Erythroblast (primary cell): ENCODE measurements around the gene MAN1B1.
A peak's percentile ranks its signal among the peaks of the same experiment; 100 is the strongest.
"Not testable (repeated sequence)": the region's sequence is repeated elsewhere in the genome, so short reads cannot be mapped to it uniquely, and the experiment has no call there.

Experiments used
- DNase-seq, 2 experiments: peaks; one replicate each; lab custom pipeline; 2025; lab: John Stamatoyannopoulos, UW
- GATA1 ChIP-seq: IDR thresholded peaks from 2 replicates; pipeline ENCODE4 v1.6.1; 2011; ENCODE audit warnings: low read depth, mild to moderate bottlenecking, control low read depth, low read length, moderate library complexity
- POLR2A ChIP-seq: IDR thresholded peaks from 2 replicates; pipeline ENCODE4 v1.6.1; 2011; ENCODE audit warnings: mild to moderate bottlenecking, low read length

Gene MAN1B1

GRCh38 chr9:137056739-137057415 lies 29.9 kb upstream of the MAN1B1 start:
- DNase-seq: no peak
- TF ChIP-seq GATA1 (no peak), POLR2A (no peak)

DNA sequence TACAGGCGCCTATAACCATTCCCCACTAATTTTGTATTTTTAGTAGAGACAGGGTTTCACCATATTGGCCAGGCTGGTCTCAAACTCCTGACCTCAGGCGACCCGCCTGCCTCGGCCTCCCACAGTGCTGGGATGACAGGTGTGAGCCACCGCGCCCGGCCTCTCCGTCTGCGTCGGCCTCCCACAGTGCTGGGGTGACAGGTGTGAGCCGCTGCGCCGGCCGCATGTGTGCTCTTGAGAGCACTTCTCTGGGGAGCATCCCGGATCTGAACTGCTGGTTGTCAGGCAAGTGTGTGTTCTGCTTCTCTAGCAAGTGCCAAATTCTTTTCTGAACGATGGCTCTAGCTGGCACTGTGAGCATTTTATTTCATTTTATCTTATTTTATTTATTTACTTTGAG lies 29.2 kb upstream of the MAN1B1 start:
- no peak for TF ChIP-seq GATA1
- no peak for TF ChIP-seq POLR2A

DNA sequence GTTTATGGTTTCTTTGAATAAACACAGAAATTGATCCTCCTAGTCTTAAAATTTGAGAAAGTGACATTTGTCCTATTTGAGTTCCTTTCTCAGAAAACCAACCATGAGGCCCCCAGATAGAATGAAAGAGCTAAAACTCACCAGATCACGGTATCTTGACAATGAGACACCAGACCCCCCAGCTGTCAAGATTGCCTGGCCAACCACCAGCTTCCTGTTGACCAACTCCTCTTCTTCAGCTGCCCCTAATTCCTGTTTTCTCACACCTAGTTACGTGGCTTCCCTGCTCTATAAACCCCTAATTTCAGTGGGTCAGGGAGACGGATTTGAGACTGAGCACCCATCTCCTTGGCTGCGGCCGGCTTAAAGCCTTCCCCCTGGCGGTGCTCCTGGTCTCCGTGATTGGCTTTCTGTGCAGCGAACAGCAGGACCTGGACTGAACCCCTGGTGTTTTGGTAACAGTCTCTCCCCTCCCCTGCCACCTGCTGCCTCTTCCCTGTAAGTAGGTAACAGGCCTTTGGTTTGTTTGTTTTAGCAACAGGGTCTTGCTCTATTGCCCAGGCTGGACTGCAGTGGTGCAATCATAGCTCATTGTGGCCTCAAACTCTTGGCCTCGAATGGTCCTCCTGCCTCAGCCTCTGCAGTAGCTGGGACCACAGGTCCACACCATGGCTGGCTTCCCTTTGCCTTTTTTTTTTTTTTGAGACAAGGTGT lies 28.1 kb upstream of the MAN1B1 start:
- TF ChIP-seq POLR2A: no peak
- no peak for TF ChIP-seq GATA1
- DNase-seq: no peak

More for the DNA sequence above, 29.2 kb upstream of the MAN1B1 start:
- no peak for DNase-seq

GRCh38 chr9:137062384-137062783 lies 24.4 kb upstream of the MAN1B1 start:
- TF ChIP-seq POLR2A: no peak
- TF ChIP-seq GATA1: no peak
- DNase-seq: no peak

GRCh38 chr9:137062798-137063197 lies 24.0 kb upstream of the MAN1B1 start:
- not testable (repeated sequence) for DNase-seq

DNA sequence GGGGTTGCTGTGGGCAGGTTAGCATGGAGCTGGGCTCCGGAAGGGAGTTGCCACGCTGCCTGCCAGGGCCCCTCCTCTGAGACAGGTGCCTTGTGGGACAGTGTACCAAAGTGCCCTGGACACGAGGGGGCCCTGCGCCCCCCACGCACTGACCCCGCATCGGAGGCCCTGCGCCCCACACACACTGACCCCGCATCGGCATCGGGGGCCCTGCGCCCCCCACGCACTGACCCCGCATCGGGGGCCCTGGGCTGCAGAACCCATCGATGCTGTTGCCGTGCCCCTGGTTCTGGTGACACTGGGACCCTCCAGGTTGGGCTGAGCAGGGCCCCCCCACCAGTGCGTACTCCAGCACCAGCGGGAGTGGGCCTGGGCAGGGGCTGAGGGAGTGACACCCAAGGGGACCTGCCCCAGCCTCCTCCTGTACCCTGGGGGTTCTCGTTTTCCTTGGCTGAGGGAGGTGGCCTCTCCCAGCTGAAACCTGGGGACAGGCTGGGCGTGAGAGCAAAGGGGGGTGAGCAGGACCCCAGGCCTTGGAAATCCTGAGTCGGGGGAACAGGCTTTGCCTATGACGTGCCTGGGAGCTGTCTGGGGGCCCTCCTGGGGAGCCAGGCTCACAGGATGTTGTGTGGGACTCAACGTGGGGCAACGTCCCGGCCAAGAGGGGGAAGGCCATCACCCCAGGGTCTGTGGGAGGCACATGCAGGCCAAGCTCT lies 23.3 kb upstream of the MAN1B1 start:
- no peak for DNase-seq
- TF ChIP-seq GATA1 (no peak), POLR2A (no peak)

- TF ChIP-seq POLR2A (no peak), GATA1 (no peak)
- peak; percentile 49 to 72 for DNase-seq
Measured at GRCh38 chr9:137064027-137064879, 22.5 kb upstream of the MAN1B1 start.

DNA sequence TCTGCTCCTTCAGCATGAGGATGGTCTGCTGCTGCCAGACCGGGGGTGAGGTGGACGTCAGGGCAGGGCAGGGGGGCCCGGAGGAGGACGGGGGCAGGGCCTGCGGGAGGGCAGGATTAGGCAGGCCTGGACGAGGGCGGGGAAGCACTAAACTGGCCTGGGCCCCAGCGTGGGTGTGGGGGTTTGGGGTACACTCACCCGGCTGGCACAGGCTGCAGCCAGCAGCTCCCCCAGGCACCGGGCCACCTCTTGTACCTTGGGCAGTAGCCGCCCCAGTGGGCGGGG lies 22.0 kb upstream of the MAN1B1 start:
- TF ChIP-seq POLR2A (no peak), GATA1 (no peak)
- no peak for DNase-seq

DNA sequence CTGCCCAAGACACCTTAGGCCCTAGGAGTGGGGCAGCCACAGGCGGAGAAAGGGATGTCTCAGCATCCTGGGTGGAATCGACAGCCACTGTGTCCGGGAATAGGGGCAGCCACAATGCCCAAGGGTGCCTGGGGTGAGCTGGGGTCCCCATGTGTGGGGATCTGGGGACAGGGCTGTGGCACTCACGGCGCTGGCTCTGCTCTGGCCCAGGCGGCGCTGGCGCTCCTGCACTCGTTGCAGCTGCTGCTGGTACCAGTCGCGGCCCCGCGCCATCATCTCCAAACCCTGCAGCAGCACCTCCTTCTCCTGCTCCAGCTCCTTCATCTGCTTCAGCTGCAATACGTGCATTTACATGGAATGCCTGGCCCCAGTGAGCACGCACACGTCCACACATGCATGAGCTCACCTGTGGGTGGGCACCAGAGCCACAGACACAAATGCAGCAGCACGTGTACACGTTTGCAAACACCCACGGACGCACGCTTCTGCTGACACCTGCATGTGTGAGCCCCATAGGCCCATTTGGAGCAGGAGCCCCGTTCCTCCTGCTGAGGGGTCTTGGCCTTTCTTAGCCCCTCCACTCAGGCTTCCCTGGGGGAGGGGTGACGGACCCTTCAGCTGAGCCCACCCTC lies 21.3 kb upstream of the MAN1B1 start:
- TF ChIP-seq POLR2A (no peak), GATA1 (no peak)
- no peak for DNase-seq

GRCh38 chr9:137066096-137066861 lies 20.5 kb upstream of the MAN1B1 start:
- DNase-seq: no peak
- no peak for TF ChIP-seq POLR2A

- no peak for TF ChIP-seq POLR2A
- TF ChIP-seq GATA1: no peak
- DNase-seq: peak; percentile 85 to 88
Measured at GRCh38 chr9:137067860-137068538, 18.8 kb upstream of the MAN1B1 start.

GRCh38 chr9:137068539-137069507 lies 18.0 kb upstream of the MAN1B1 start:
- no peak for DNase-seq

More at GRCh38 chr9:137068539-137069507, 18.0 kb upstream of the MAN1B1 start:
- TF ChIP-seq POLR2A (no peak), GATA1 (no peak)
